ENCODE measurements around the gene PRAC1. TPM values are rescaled to one million over a fixed set of nuclear protein-coding genes. Genes with fewer than 3 reads are reported as not detected.

PRAC1 gene
- total RNA-seq, 1 experiment from 2014 or later: not detected

DNA sequence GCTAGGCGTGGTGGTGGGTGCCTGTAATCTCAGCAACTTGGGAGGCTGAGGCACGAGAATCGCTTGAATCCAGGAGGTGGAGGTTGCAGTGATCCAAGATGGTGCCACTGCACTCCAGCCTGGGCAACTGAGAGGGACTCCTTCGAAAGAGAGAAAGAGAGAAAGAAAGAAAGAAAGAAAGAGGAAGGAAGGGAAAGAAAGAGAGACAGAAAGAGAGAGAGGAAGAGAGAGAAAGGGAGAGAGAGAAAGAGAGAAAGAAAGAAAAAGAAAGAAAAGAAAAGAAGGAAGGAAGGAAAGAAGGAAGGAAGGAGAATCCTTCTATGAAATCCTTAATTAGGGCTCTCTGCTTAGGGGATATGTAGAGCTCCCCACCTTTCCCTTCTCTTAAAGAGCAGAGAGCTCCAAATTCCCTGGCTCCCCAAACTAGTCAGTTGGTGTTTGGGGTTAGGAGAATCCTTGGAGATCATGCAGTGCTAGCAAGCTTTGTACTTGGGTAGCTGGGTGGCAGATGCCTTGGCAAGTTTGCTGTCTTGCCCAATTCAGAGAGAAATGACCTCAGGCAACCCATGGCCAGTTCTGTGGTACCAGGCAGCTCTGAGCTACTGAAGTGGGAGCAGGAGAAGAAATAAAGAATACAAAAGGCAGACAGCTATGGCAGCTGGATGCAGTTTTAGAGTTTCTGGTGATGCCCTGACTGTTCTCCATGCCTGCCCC is 15.2 kb upstream of the PRAC1 start:
- H3K27me3 ChIP-seq (replicated peaks): peaks cover 98% of the 10 kb centered on the region
- no peak overlapping the region for H3K4me3 ChIP-seq
- H3K27ac ChIP-seq: no peak overlapping the region
- no peaks in the 10 kb centered on the region; the same call in 1 of the 2 replicates for H3K4me1 ChIP-seq (replicated peaks)
- H3K9me3 ChIP-seq (replicated peaks): no peaks in the 10 kb centered on the region
- no peak for DNase-seq (ENCODE audit: low read depth in 1 of 2, low spot score in 2 of 2)
- H3K36me3 ChIP-seq: no peaks in the 10 kb centered on the region

DNA sequence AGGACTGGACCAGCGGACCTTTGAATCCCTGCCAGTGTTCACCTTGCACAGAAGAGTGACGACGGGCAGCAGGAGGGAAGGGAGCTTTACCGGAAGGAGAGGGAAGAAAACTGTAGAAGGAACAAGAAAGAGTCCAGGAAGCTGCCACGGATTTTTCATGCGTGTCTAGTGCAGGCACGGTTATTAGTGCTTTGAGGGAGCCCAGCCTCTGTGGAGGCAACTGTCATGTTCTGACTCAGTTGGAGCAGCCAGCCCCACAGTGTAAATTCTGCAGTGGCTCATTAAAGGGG is 12.7 kb upstream of the PRAC1 start:
- no peaks in the 10 kb centered on the region; the same call in 1 of the 2 replicates for H3K4me1 ChIP-seq (replicated peaks)
- H3K36me3 ChIP-seq: no peaks in the 10 kb centered on the region
- no peaks in the 10 kb centered on the region for H3K9me3 ChIP-seq (replicated peaks)
- no peak overlapping the region for H3K27ac ChIP-seq
- H3K27me3 ChIP-seq (replicated peaks): peaks cover 94% of the 10 kb centered on the region
- no peak overlapping the region for H3K4me3 ChIP-seq
- DNase-seq (ENCODE audit: low read depth in 1 of 2, low spot score in 2 of 2): no peak

DNA sequence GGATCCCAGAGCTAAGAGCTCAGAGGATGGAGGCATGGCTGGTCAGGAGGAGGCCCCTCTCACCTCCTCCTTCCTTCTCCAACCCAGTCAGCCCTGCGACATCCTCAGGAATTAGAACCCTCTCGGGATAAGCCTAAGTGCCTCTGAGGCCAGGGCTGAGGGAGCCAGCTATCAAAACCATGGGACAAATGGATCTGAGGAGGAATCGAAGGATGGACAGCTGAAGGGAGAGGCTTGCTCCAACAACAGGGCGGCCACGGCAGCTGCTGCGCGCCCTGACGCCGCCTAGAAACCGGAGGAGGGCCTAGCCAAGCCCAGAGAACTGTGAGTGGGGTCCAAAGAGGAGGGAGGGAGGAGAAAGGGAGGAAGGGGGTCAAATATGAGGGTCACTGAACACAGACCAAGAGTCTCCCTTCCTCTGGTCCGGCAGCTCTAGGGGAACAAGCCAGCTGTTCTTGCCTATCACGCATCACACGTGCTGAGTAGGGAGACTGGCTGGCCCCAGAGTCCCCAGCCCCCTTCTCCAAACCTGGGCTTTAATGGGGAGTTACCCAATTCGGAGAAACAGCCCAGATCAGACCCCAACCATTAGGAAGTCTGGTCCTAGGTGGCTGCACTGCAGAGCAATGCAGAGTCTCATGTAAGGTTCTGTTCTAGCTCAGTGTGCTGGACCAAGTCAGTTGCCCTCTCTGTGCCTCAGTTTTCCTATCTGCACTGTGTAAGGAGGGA is 12.2 kb upstream of the PRAC1 start:
- Histone ChIP-seq H3K27ac (no peak overlapping the region), H3K4me1 (replicated peaks) (no peaks in the 10 kb centered on the region; the same call in 1 of the 2 replicates), H3K27me3 (replicated peaks) (peaks cover 94% of the 10 kb centered on the region), H3K36me3 (no peaks in the 10 kb centered on the region), H3K4me3 (no peak overlapping the region), H3K9me3 (replicated peaks) (no peaks in the 10 kb centered on the region)
- DNase-seq (ENCODE audit: low read depth in 1 of 2, low spot score in 2 of 2): no peak

DNA sequence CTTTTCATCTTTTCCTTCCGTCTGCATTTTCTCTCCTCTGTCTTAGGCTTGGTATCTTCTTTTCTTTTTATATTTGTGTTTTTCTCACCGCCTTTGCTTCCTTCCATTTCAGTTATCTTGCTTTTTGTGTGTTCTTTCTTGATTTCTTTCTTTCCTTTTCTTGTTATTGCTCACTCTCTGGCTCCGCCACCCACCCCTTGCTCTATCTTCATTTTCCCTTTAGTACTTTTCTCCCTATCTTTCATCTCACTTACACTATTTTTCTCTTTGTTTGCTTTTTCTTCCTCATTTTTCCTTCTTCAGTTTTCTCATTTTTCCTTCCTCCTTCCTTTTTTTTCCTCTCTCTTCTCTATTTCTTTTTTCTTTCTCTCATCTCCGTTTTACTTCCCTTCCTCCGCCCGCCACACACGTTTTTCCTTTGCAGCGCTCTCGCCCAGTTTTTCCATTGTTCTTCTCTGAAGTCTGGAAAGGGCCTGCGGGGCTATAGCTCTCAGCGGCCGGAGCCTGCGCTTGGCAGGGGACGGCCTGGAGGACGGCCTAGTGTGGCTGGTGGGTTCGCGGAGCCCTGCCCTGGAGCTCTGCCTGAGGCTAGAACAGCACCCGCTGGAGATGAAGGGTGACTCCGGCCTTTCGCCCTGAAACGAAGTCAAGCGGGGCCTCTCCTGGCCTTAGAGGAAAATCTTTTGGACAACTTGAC is 11.5 kb upstream of the PRAC1 start:
- H3K9me3 ChIP-seq (replicated peaks): no peaks in the 10 kb centered on the region
- H3K27me3 ChIP-seq (replicated peaks): peaks cover 93% of the 10 kb centered on the region
- H3K36me3 ChIP-seq: no peaks in the 10 kb centered on the region
- no peak for DNase-seq (ENCODE audit: low read depth in 1 of 2, low spot score in 2 of 2)
- H3K27ac ChIP-seq: no peak overlapping the region
- no peak overlapping the region for H3K4me3 ChIP-seq
- H3K4me1 ChIP-seq (replicated peaks): peaks cover under 1% of the 10 kb centered on the region; the same call in 1 of the 2 replicates

DNA sequence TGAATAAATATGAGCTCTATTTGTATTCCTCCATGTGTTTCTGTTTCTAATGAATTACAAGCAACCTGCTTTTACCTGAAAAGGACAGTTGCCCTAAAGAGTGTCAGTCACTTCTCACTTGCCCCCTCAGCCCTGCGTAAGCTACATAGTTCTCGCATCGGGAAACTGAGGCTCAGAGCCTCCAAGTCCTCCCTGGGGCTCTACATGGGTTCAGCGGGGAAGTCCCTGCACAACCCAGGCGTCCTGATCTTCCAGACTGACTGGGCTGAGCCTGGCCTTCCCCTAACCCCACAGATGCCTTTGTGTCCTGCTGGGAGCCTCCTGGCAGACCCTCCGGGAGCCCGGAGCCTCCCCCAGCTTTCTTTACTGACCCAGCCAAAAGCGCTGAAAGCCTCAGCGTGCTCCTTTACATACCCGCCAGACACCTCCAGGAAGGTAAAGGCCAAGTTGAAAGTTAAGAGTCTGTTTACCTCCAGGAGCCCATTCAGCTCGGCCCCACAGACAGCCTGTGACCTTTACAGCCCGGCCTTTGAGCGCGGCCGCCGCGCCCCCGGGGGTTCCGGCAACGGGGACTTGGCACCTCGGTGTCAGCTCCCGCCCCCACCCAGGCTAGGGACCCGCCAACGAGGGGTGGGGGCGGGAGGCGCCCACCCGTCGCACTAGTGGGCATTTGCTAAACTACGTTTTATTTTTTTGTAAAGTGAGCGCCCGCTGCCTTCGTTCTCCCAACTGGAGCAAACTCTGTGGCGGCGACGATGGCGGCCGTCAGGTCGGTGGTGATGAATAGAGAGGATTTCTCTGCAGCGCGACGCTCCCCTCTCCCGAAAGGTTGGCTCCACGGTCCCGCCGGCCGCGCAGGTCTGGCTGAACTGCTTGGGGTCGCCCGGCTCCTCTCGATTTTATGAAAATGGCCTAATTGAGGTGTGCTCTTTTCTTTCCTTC is 10.6 kb upstream of the PRAC1 start:
- H3K4me3 ChIP-seq: no peak overlapping the region
- H3K4me1 ChIP-seq (replicated peaks): peaks cover 9% of the 10 kb centered on the region
- peaks cover 93% of the 10 kb centered on the region for H3K27me3 ChIP-seq (replicated peaks)
- H3K27ac ChIP-seq: no peak overlapping the region
- no peaks in the 10 kb centered on the region for H3K36me3 ChIP-seq
- H3K9me3 ChIP-seq (replicated peaks): no peaks in the 10 kb centered on the region
- DNase-seq (ENCODE audit: low read depth in 1 of 2, low spot score in 2 of 2): no peak

DNA sequence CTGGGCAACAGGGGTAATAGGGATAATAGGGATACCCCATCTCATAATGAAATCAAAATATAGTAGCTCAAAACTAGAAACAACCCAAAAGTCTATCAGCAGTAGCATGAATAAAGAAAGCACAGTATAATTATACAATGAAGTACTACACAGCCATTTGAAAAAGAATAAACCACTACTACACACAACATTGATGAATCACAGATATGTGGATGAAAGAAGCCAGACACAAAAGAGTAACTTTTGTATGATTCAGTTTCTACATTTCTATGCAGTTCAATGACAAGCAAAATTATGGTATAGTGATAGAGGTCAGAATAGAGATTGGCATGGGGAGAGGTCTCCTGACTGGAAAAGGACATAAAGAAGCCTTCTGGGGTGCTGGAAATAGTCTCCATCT is 9.0 kb upstream of the PRAC1 start:
- Histone ChIP-seq H3K27me3 (replicated peaks) (peaks cover 95% of the 10 kb centered on the region), H3K4me1 (replicated peaks) (peaks cover 9% of the 10 kb centered on the region), H3K36me3 (no peaks in the 10 kb centered on the region), H3K9me3 (replicated peaks) (no peaks in the 10 kb centered on the region), H3K27ac (no peak overlapping the region), H3K4me3 (no peak overlapping the region)
- DNase-seq (ENCODE audit: low read depth in 1 of 2, low spot score in 2 of 2): no peak

DNA sequence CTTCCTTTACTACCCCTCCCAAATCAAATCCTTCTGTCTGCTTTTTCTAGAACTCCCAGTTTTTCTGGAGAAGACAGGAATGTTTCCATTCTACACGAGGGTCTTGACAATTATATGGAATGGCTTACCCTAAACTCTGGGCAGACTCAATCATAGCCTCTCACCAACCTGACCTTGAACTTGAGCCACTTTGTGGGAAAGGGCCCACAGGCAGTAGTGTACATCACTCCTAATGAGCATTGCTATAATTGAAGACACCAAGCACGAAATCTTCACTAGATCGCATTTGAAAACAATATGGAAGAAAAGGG is 7.9 kb upstream of the PRAC1 start:
- no peak overlapping the region for H3K4me3 ChIP-seq
- no peak overlapping the region for H3K27ac ChIP-seq
- H3K27me3 ChIP-seq (replicated peaks): peaks cover 95% of the 10 kb centered on the region

DNA sequence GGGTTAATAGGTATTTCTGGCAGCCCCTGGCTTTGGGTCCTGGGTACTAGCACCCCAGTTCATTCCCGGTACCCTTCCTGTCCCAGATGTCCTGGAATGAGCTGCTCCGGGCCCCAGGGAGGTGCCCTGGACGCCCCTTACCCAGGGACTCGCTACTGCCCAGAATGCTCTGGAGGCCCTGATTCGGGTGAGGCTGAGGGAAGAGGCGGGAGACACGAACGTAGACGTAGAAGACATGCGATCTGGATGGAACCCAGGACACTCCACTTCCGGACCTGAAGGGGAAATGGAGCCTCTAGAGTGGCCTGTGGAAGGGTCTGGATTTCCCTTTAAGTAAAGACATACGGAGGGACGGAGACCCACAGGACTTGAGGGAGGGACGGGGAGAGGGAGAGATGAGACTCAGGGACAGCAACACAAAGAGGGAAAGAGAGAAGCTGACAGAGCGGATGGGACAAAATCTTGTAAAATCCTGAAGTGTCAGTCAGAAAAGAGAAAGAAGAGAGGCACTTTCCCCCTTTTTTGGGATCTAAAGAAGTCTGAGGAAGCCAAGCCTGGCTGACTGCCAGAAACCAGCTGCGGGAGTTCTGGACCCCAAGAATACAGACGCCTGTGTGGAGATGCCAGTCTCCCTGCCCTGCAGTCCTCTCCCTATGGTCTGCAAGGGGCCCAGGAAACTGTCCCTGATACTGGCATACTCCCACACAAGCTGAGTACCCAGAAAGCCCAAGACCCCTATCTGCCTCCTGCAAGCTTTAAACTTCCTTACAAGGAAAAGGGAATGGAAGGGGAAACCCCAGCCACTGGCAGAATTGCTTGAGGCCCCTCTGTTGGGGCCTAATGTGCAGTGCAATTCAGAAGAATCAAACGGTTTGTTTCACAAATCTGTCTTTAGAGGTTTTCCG is 7.3 kb upstream of the PRAC1 start:
- Histone ChIP-seq H3K4me1 (replicated peaks) (peaks cover 9% of the 10 kb centered on the region), H3K27me3 (replicated peaks) (peaks cover 95% of the 10 kb centered on the region), H3K36me3 (no peaks in the 10 kb centered on the region), H3K27ac (no peak overlapping the region), H3K9me3 (replicated peaks) (no peaks in the 10 kb centered on the region), H3K4me3 (no peak overlapping the region)
- DNase-seq (ENCODE audit: low read depth in 1 of 2, low spot score in 2 of 2): no peak

More for the DNA sequence above, 7.9 kb upstream of the PRAC1 start:
- Histone ChIP-seq H3K4me1 (replicated peaks) (peaks cover 9% of the 10 kb centered on the region), H3K9me3 (replicated peaks) (no peaks in the 10 kb centered on the region), H3K36me3 (no peaks in the 10 kb centered on the region)
- no peak for DNase-seq (ENCODE audit: low read depth in 1 of 2, low spot score in 2 of 2)

DNA sequence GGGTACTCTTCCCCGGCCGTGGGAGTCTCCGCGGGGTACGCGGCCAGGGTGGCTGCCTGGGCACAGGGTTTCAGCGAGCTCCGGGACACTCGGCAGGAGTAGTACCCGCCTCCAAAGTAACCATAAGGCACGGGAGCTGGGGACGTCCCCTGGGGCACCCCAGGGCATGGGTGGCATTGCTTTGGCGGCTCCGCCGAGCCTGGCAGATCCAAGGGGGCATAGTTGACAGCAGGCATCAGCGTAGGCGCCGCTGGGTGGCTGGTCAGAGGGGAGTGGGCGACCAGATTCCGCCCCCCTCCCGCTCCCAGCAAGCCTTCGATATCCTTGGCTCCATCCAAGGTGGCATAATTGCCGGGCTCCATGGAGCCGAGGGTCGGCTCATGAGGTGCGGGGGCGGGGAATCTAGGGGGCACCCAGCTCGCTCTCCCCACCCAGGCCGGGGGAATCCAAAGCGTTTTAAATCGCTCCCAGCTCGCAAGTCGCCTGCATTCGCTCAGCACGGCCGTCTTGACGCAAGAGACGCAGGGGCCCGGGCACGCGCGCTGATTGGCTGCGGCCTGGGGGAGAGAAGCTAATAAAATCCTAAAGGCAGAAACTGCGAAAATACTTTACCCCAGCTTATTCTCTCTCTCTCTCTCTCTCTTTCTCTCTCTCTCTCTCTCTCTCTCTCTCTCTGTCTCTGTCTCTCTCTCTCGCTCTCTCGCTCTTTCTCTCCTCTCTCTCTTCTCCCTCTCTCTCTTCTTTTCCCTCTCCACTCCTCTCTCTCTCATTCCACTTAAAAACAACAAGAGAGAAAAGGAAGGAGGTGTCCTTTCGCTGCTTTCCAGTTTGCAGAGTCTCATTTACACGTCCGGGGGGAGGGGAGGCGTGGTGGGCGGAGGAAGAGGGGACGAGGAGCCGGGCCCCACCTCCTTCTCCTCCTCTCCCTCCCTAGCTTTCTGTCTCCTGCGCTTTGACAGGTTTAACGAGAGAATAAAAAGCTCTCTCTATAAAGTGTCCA is 6.2 kb upstream of the PRAC1 start, which contains the start of gene HOXB13:
Gene HOXB13 (minus strand): TSS at position 519 of the 1,000 bp plus-strand sequence. CDS start 157 bp downstream, at position 362.
- H3K4me1 ChIP-seq (replicated peaks): peaks cover 9% of the 10 kb centered on the region
- H3K27ac ChIP-seq: no peak within 1 kb of the TSS
- H3K4me3 ChIP-seq: peak within 1 kb of the TSS; percentile 26
- H3K27me3 ChIP-seq (replicated peaks): peaks cover 95% of the 10 kb centered on the region
- DNase-seq (ENCODE audit: low read depth in 1 of 2, low spot score in 2 of 2): peak; percentile 41 to 65
- H3K9me3 ChIP-seq (replicated peaks): no peaks in the 10 kb centered on the region
- no peaks in the 10 kb centered on the region for H3K36me3 ChIP-seq

DNA sequence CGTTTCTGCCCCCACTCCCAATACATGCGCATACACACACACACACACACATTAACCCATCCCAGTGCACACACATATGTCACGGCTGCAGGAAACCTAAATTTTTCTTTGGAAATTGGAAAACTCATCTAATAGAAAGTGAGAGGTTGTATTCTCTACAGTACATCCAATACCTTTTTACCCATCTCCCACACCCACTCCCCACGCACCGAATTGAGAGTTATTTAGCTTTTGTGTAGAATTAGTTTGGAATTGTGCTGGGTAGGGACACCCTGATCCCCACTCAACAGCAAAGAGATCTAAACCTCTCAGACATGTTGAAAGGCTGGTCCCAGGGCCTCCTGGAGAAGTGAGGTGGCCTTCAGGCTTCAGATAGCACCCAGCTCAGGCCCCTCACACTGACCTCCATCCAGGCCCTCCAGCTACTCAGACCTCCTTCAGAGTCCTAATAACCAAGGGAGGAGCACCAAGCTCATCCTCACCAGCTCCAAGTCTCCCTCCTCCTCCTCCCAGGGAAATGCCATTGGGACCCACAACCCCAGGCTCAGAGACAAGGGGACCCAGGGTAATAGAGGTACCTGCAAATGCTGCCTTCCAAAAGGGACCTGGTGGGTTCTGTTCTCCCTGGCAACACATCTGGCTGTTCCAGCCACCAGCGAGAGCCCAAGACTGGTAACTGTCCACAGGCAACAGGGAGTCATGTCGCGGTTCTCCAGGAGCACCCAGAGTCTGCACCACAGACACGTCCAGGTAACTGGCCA is 5.3 kb upstream of the PRAC1 start:
- no peak overlapping the region for H3K27ac ChIP-seq
- no peak overlapping the region for H3K4me3 ChIP-seq
- peaks cover 95% of the 10 kb centered on the region for H3K27me3 ChIP-seq (replicated peaks)
- no peaks in the 10 kb centered on the region for H3K36me3 ChIP-seq
- H3K9me3 ChIP-seq (replicated peaks): no peaks in the 10 kb centered on the region
- DNase-seq (ENCODE audit: low read depth in 1 of 2, low spot score in 2 of 2): no peak
- H3K4me1 ChIP-seq (replicated peaks): peaks cover 9% of the 10 kb centered on the region

DNA sequence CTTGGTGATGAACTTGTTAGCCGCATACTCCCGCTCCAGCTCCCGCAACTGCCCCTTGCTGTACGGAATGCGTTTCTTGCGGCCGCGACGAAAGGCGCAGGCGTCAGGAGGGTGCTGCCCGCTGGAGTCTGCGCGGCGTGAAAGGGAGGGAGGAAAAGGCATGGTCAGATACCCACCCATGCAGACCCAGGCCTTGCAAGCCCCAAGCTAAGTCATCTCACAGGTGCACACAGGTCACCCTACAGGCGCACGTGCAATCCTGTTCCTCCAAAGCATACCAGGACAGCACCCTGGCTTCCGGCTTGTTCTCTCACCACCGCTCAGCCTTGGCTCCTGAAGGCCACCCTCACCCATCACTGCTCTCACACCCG is 4.6 kb upstream of the PRAC1 start:
- Histone ChIP-seq H3K36me3 (no peaks in the 10 kb centered on the region), H3K27ac (no peak overlapping the region), H3K9me3 (replicated peaks) (no peaks in the 10 kb centered on the region), H3K4me3 (no peak overlapping the region), H3K4me1 (replicated peaks) (peaks cover 9% of the 10 kb centered on the region), H3K27me3 (replicated peaks) (peaks cover 95% of the 10 kb centered on the region)
- DNase-seq (ENCODE audit: low read depth in 1 of 2, low spot score in 2 of 2): no peak
